ENCODE data around the gene PAPPA. TPM values are rescaled to one million over a fixed set of nuclear protein-coding genes. Genes with fewer than 3 reads are reported as not detected.

PAPPA gene
- total RNA-seq, 1 donor = 56.5 TPM

DNA sequence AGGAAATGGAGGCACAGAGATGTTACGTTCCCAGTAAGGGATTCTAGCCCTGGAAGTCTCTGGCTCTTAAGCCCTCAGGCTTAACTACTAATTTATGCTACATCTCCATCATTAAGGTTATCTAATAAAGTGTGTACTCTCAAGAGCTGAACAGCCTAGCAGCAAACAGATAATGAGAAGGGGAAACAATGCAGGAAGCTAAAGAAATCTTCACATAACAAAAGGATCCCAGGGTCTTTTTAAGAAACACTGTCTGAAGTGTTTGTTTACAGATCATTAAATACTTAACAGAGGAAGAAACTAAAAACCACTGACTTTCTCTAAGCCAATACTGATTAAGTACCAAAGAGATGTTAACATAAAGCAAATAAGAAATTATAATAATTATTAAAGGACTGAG, 129.0 kb downstream of the PAPPA start:
- TF ChIP-seq, protein P1, sequence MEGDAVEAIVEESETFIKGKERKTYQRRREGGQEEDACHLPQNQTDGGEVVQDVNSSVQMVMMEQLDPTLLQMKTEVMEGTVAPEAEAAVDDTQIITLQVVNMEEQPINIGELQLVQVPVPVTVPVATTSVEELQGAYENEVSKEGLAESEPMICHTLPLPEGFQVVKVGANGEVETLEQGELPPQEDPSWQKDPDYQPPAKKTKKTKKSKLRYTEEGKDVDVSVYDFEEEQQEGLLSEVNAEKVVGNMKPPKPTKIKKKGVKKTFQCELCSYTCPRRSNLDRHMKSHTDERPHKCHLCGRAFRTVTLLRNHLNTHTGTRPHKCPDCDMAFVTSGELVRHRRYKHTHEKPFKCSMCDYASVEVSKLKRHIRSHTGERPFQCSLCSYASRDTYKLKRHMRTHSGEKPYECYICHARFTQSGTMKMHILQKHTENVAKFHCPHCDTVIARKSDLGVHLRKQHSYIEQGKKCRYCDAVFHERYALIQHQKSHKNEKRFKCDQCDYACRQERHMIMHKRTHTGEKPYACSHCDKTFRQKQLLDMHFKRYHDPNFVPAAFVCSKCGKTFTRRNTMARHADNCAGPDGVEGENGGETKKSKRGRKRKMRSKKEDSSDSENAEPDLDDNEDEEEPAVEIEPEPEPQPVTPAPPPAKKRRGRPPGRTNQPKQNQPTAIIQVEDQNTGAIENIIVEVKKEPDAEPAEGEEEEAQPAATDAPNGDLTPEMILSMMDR (IDR thresholded peaks at IDR 0.05; ENCODE audit: extremely low read depth, low read depth, low read length) = no peak
- no peaks in the 10 kb centered on the region for H4K20me1 ChIP-seq (ENCODE audit: insufficient read depth, low read length)
- no peaks in the 10 kb centered on the region for H3K36me3 ChIP-seq (ENCODE audit: insufficient read depth, low read length)
- H3K4me1 ChIP-seq (ENCODE audit: insufficient read depth, low read length) = peaks cover 24% of the 10 kb centered on the region
- no peaks in the 10 kb centered on the region for H3K27me3 ChIP-seq (ENCODE audit: insufficient read depth, low read length)
- H3K9me3 ChIP-seq (ENCODE audit: low read depth, low read length) = no peaks in the 10 kb centered on the region
- H3K79me2 ChIP-seq (ENCODE audit: insufficient read depth, low read length) = no peaks in the 10 kb centered on the region
- H3K27ac ChIP-seq (ENCODE audit: low read depth, low read length) = no peak overlapping the region
- DNase-seq (ENCODE audit: insufficient read length, low spot score, missing footprints) = no peak
- no peak overlapping the region for H3K4me2 ChIP-seq (ENCODE audit: insufficient read depth, low read length)
- no peak overlapping the region for H3K4me3 ChIP-seq (ENCODE audit: insufficient read depth, low read length)
- no peak overlapping the region for H2AFZ ChIP-seq (ENCODE audit: low read length)

DNA sequence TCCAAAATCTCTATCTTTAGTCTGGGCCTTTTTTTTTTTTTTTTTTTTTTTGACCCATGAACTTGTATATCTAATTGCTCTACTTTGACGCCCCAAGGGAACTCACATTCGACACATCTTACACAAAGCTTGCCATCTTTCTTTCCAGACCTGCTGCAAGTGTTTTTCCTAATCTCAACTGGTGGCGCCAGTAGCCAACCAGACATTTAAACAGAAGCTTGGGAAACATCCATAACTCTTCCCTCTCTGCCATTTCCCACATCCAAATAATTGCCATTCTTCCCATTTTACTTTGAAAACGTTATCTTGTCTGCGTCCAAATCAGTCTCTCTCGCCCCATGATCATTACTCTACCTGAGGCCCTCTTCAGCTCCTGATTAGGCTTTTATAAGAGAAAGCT, 130.9 kb downstream of the PAPPA start:
- H2AFZ ChIP-seq (ENCODE audit: low read length) = no peak overlapping the region
- H3K4me1 ChIP-seq (ENCODE audit: insufficient read depth, low read length) = peaks cover 26% of the 10 kb centered on the region
- H3K27ac ChIP-seq (ENCODE audit: low read depth, low read length) = no peak overlapping the region
- H3K4me3 ChIP-seq (ENCODE audit: insufficient read depth, low read length) = no peak overlapping the region
- no peaks in the 10 kb centered on the region for H3K36me3 ChIP-seq (ENCODE audit: insufficient read depth, low read length)
- H3K4me2 ChIP-seq (ENCODE audit: insufficient read depth, low read length) = no peak overlapping the region
- no peaks in the 10 kb centered on the region for H4K20me1 ChIP-seq (ENCODE audit: insufficient read depth, low read length)
- H3K9me3 ChIP-seq (ENCODE audit: low read depth, low read length) = no peaks in the 10 kb centered on the region
- TF ChIP-seq, protein P1 (IDR thresholded peaks at IDR 0.05; ENCODE audit: extremely low read depth, low read depth, low read length) = no peak
- no peaks in the 10 kb centered on the region for H3K27me3 ChIP-seq (ENCODE audit: insufficient read depth, low read length)
- no peaks in the 10 kb centered on the region for H3K79me2 ChIP-seq (ENCODE audit: insufficient read depth, low read length)
- no peak for DNase-seq (ENCODE audit: insufficient read length, low spot score, missing footprints)

DNA sequence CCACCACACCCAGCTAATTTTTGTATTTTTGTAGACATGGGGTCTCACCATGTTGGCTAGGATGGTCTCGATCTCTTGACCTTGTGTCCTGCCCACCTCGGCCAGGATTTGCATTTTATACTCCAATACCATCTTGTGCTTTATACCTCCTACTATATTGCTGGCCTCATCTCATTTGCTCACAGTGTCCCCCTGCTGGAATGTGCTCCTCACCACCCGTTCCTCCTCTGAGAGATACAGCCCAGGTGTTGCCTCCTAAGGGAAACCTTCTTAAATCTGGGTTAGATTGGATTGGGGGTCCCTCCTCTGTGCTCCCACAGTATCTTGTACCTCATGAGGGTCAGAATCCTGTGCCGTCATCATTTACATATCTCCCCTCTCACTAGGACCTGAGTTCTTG, 131.7 kb downstream of the PAPPA start:
- Histone ChIP-seq H3K4me2 (ENCODE audit: insufficient read depth, low read length) (no peak overlapping the region), H3K27me3 (ENCODE audit: insufficient read depth, low read length) (no peaks in the 10 kb centered on the region), H3K79me2 (ENCODE audit: insufficient read depth, low read length) (no peaks in the 10 kb centered on the region), H3K9me3 (ENCODE audit: low read depth, low read length) (no peaks in the 10 kb centered on the region), H3K27ac (ENCODE audit: low read depth, low read length) (no peak overlapping the region), H2AFZ (ENCODE audit: low read length) (no peak overlapping the region), H3K4me3 (ENCODE audit: insufficient read depth, low read length) (no peak overlapping the region), H3K4me1 (ENCODE audit: insufficient read depth, low read length) (peaks cover 26% of the 10 kb centered on the region), H3K36me3 (ENCODE audit: insufficient read depth, low read length) (no peaks in the 10 kb centered on the region), H4K20me1 (ENCODE audit: insufficient read depth, low read length) (no peaks in the 10 kb centered on the region)
- TF ChIP-seq, protein P1 (IDR thresholded peaks at IDR 0.05; ENCODE audit: extremely low read depth, low read depth, low read length) = peak; percentile 10
- no peak for DNase-seq (ENCODE audit: insufficient read length, low spot score, missing footprints)

DNA sequence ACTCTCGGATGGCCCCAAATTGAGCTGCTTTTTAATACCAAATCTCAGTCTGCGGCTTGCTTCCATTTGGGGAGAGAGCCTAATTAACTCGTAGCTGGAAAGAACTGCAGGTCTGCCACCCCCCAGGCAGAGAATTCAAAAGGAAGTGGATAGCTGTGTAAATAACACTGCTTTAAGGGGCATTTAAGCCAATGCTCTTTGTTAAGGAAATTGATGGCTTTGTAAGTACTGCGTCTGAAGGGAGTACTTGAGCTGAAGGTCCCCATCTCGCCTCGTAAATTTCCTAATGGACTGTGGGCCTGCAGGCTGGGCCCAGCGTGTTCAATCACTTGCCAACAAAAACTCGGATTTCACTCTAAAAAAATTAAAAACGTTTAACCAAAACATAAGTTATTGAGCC, 132.7 kb downstream of the PAPPA start:
- no peak overlapping the region for H2AFZ ChIP-seq (ENCODE audit: low read length)
- no peak overlapping the region for H3K27ac ChIP-seq (ENCODE audit: low read depth, low read length)
- no peaks in the 10 kb centered on the region for H3K79me2 ChIP-seq (ENCODE audit: insufficient read depth, low read length)
- no peaks in the 10 kb centered on the region for H3K36me3 ChIP-seq (ENCODE audit: insufficient read depth, low read length)
- no peaks in the 10 kb centered on the region for H3K27me3 ChIP-seq (ENCODE audit: insufficient read depth, low read length)
- H4K20me1 ChIP-seq (ENCODE audit: insufficient read depth, low read length) = no peaks in the 10 kb centered on the region
- TF ChIP-seq, protein P1 (IDR thresholded peaks at IDR 0.05; ENCODE audit: extremely low read depth, low read depth, low read length) = no peak
- no peak overlapping the region for H3K4me3 ChIP-seq (ENCODE audit: insufficient read depth, low read length)
- DNase-seq (ENCODE audit: insufficient read length, low spot score, missing footprints) = no peak
- H3K4me1 ChIP-seq (ENCODE audit: insufficient read depth, low read length) = peaks cover 26% of the 10 kb centered on the region
- H3K4me2 ChIP-seq (ENCODE audit: insufficient read depth, low read length) = peak overlapping the region; percentile 5
- H3K9me3 ChIP-seq (ENCODE audit: low read depth, low read length) = no peaks in the 10 kb centered on the region
